H1 (cell line): ENCODE measurements around the gene CNTN5. TPM values are rescaled to one million over a fixed set of nuclear protein-coding genes. Genes with fewer than 3 reads are reported as not detected.

ENCODE experiments used
- CTCF ChIA-PET: fragments of 300-600 bp; sonication (Branson Sonifier 250); formaldehyde crosslinking; loops from one replicate; lab custom pipeline; 2021; ENCODE audit not compliant: partially characterized antibody; lab: Charles Lee
- POLR2A ChIA-PET: fragments of 300-600 bp; sonication (Branson Sonifier 250); formaldehyde crosslinking; loops from one replicate; lab custom pipeline; 2021; ENCODE audit warnings: inconsistent platforms; ENCODE audit not compliant: partially characterized antibody; lab: Charles Lee
- DNase-seq, 2 experiments: peaks; one replicate each; pipeline versions ENCODE4 v3.0.0 to v3.0.0-alpha.2; 2010 to 2022; ENCODE audit warnings: low spot score in 2 of 2, low read depth in 1 of 2, mixed read lengths in 1 of 2
- FAIRE-seq: peaks from 2 replicates; lab custom pipeline; 2011; peaks lifted over from hg19 to GRCh38; lab: Jason Lieb, UNC
- H2AFZ ChIP-seq: 2 replicates; pipeline ENCODE4 v1.8.1; 2012; ENCODE audit warnings: low read length, inconsistent platforms
- H2AK5ac ChIP-seq: 2 replicates; pipeline ENCODE4 v1.6.1; 2013; ENCODE audit warnings: low read depth, low read length
- H2BK120ac ChIP-seq: replicated peaks from 2 replicates; pipeline ENCODE3; 2013; ENCODE audit warnings: low read depth, low read length, inconsistent platforms
- H2BK12ac ChIP-seq: 2 replicates; pipeline ENCODE4 v1.6.1; 2013; ENCODE audit warnings: low read depth, low read length
- H2BK15ac ChIP-seq: 2 replicates; pipeline ENCODE4 v1.6.1; 2013; ENCODE audit warnings: low read length
- H2BK20ac ChIP-seq: 2 replicates; pipeline ENCODE4 v1.6.1; 2013; ENCODE audit warnings: low read length
- H2BK5ac ChIP-seq: 2 replicates; pipeline ENCODE4 v1.6.1; 2013; ENCODE audit warnings: low read depth, low read length
- H3K14ac ChIP-seq: 2 replicates; pipeline ENCODE4 v1.6.1; 2013; ENCODE audit warnings: inconsistent platforms; ENCODE audit not compliant: insufficient read length
- H3K18ac ChIP-seq: 2 replicates; pipeline ENCODE4 v1.6.1; 2013; ENCODE audit warnings: low read length; ENCODE audit errors: extremely low read depth
- H3K23ac ChIP-seq: 2 replicates; pipeline ENCODE4 v1.6.1; 2013; ENCODE audit warnings: inconsistent platforms; ENCODE audit not compliant: insufficient read length
- H3K23me2 ChIP-seq: 2 replicates; pipeline ENCODE4 v1.6.1; 2013; ENCODE audit warnings: low read depth, low read length
- H3K27ac ChIP-seq: 2 replicates; pipeline ENCODE4 v1.6.1; 2011; ENCODE audit warnings: low read depth, low read length, inconsistent platforms
- H3K27me3 ChIP-seq, 4 experiments: replicated peaks in 1 of 4; 1 replicate in 1 of 4; 2 replicates in 3 of 4; pipeline versions ENCODE4 v1.6.1 to v1.8.1; 2011 to 2013; ENCODE audit warnings: low read length in 3 of 4, mild to moderate bottlenecking in 3 of 4, inconsistent platforms in 2 of 4, mixed read lengths in 2 of 4, moderate library complexity in 1 of 4; ENCODE audit not compliant: control insufficient read depth in 3 of 4, insufficient read depth in 3 of 4; ENCODE audit errors: extremely low read depth in 1 of 4
- H3K36me3 ChIP-seq, 4 experiments: 2 replicates each; pipeline versions ENCODE4 v1.6.1 to v1.8.1; 2011 to 2013; ENCODE audit warnings: mild to moderate bottlenecking in 4 of 4, low read length in 3 of 4, moderate library complexity in 2 of 4, control low read depth in 1 of 4, inconsistent platforms in 1 of 4; ENCODE audit not compliant: insufficient read depth in 4 of 4, control insufficient read depth in 2 of 4
- H3K4ac ChIP-seq: replicated peaks from 2 replicates; pipeline ENCODE3; 2013; ENCODE audit warnings: low read length, low read depth, mixed read lengths, inconsistent platforms; ENCODE audit not compliant: insufficient read length
- H3K4me1 ChIP-seq, 4 experiments: replicated peaks in 1 of 4; 1 replicate in 1 of 4; 2 replicates in 3 of 4; pipeline versions ENCODE4 v1.6.1 to v1.8.1; 2011 to 2013; ENCODE audit warnings: low read length in 3 of 4, inconsistent platforms in 2 of 4, mixed read lengths in 1 of 4; ENCODE audit not compliant: insufficient read depth in 4 of 4, control insufficient read depth in 3 of 4
- H3K4me2 ChIP-seq, 2 experiments: 2 replicates each; pipeline versions ENCODE4 v1.6.1 to v1.8.1; 2011 to 2013; ENCODE audit warnings: low read depth in 2 of 2, low read length in 2 of 2, control low read depth in 1 of 2, inconsistent platforms in 1 of 2, mild to moderate bottlenecking in 1 of 2; ENCODE audit not compliant: insufficient read depth in 1 of 2
- H3K4me3 ChIP-seq, 4 experiments: fragments of 200-600, 300-600 bp in 1 of 4; sonication (generic), shearing (Covaris generic), sonication (Bioruptor Twin) in 1 of 4; 2 replicates each; pipeline versions ENCODE4 v1.5.1 to v1.8.1; 2011 to 2016; ENCODE audit warnings: low read length in 4 of 4, low read depth in 3 of 4, control low read depth in 2 of 4, inconsistent platforms in 2 of 4, mild to moderate bottlenecking in 2 of 4, mixed read lengths in 1 of 4, moderate library complexity in 1 of 4; ENCODE audit not compliant: insufficient read depth in 2 of 4; ENCODE audit errors: extremely low read depth in 1 of 4
- H3K56ac ChIP-seq: replicated peaks from 2 replicates; pipeline ENCODE3; 2013; ENCODE audit warnings: low read depth, mild to moderate bottlenecking, mixed read lengths, low read length, inconsistent platforms; ENCODE audit not compliant: insufficient read length
- H3K79me1 ChIP-seq: 2 replicates; pipeline ENCODE4 v1.6.1; 2013; ENCODE audit warnings: low read depth, low read length, control low read depth
- H3K79me2 ChIP-seq, 2 experiments: 2 replicates each; pipeline versions ENCODE4 v1.6.1 to v1.8.1; 2012 to 2013; ENCODE audit warnings: low read length in 2 of 2, mild to moderate bottlenecking in 2 of 2, inconsistent platforms in 1 of 2; ENCODE audit not compliant: insufficient read depth in 2 of 2, control insufficient read depth in 1 of 2
- H3K9ac ChIP-seq, 4 experiments: replicated peaks in 1 of 4; 1 replicate in 1 of 4; 2 replicates in 3 of 4; pipeline versions ENCODE4 v1.6.1 to v1.8.1; 2011 to 2013; ENCODE audit warnings: low read depth in 3 of 4, low read length in 3 of 4, control low read depth in 2 of 4, mild to moderate bottlenecking in 2 of 4, moderate library complexity in 2 of 4, inconsistent platforms in 1 of 4; ENCODE audit errors: extremely low read depth in 1 of 4
- H3K9me3 ChIP-seq, 2 experiments: 2 replicates each; pipeline versions ENCODE4 v1.6.1 to v1.8.1; 2012 to 2013; ENCODE audit warnings: mild to moderate bottlenecking in 2 of 2, moderate library complexity in 2 of 2, control low read depth in 1 of 2, inconsistent platforms in 1 of 2, low read depth in 1 of 2, low read length in 1 of 2, mixed read lengths in 1 of 2; ENCODE audit not compliant: insufficient read depth in 2 of 2
- H4K20me1 ChIP-seq, 2 experiments: replicated peaks in 1 of 2; 2 replicates each; pipeline versions ENCODE3 to v1.8.1; 2011 to 2013; ENCODE audit warnings: inconsistent platforms in 2 of 2, low read length in 2 of 2, mild to moderate bottlenecking in 1 of 2; ENCODE audit not compliant: insufficient read depth in 2 of 2, control insufficient read depth in 1 of 2
- H4K5ac ChIP-seq: 2 replicates; pipeline ENCODE4 v1.6.1; 2013; ENCODE audit warnings: low read length, low read depth, mixed read lengths, inconsistent platforms; ENCODE audit not compliant: insufficient read length
- H4K8ac ChIP-seq: 2 replicates; pipeline ENCODE4 v1.8.0; 2013; ENCODE audit warnings: mild to moderate bottlenecking, moderate library complexity, low read length, inconsistent platforms; ENCODE audit not compliant: insufficient read depth; ENCODE audit errors: extremely low read depth
- H4K91ac ChIP-seq: replicated peaks from 2 replicates; pipeline ENCODE3; 2013; ENCODE audit warnings: low read length, mixed read lengths, inconsistent platforms; ENCODE audit not compliant: insufficient read length
- ASH2L ChIP-seq: fragments of 200-600, 300-600 bp; sonication (generic); IDR thresholded peaks from one replicate; pipeline ENCODE4 v1.7.1; 2017; ENCODE audit warnings: low read length
- BCL11A ChIP-seq, 2 experiments: IDR thresholded peaks; one replicate each; pipeline ENCODE4 v1.6.1; 2011; ENCODE audit warnings: low read depth in 2 of 2, low read length in 2 of 2, mild to moderate bottlenecking in 2 of 2
- BRCA1 ChIP-seq: IDR thresholded peaks from 2 replicates; pipeline ENCODE4 v1.6.1; 2012; ENCODE audit warnings: low read depth, low read length, improper control_type of control experiment
- NANOG ChIP-seq: IDR thresholded peaks from 2 replicates; pipeline ENCODE4 v1.6.1; 2011; ENCODE audit warnings: low read length, low read depth, mild to moderate bottlenecking, inconsistent platforms; ENCODE audit not compliant: insufficient read depth, poor library complexity, severe bottlenecking
- NRF1 ChIP-seq: IDR thresholded peaks from 2 replicates; pipeline ENCODE4 v1.6.1; 2011; ENCODE audit warnings: mild to moderate bottlenecking, low read depth, low read length, improper control_type of control experiment
- RAD21 ChIP-seq, 2 experiments: IDR thresholded peaks in 1 of 2; conservative IDR thresholded peaks in 1 of 2; 2 replicates each; pipeline ENCODE4 v1.6.1; 2011; ENCODE audit warnings: low read depth in 2 of 2, low read length in 2 of 2, improper control_type of control experiment in 1 of 2, inconsistent platforms in 1 of 2, mild to moderate bottlenecking in 1 of 2, moderate library complexity in 1 of 2
- SAP30 ChIP-seq: fragments of 300-600 bp; sonication (generic); IDR thresholded peaks from 2 replicates; pipeline ENCODE4 v1.7.1; 2012; ENCODE audit warnings: low read length, moderate library complexity, mild to moderate bottlenecking, inconsistent platforms; ENCODE audit not compliant: insufficient read depth, insufficient replicate concordance
- TCF12 ChIP-seq: IDR thresholded peaks from 2 replicates; pipeline ENCODE4 v1.6.1; 2011; ENCODE audit warnings: low read depth, mild to moderate bottlenecking, low read length
- WGBS, 2 experiments: shearing (Covaris generic) in 1 of 2; methylation state at CpG; one replicate each; pipeline versions ENCODE4 v1.1.6 to v1.1.7; 2013 to 2015; ENCODE audit warnings: low lambda C conversion rate in 2 of 2, mixed read lengths in 2 of 2, inconsistent platforms in 1 of 2, low coverage in 1 of 2, missing lambda C conversion rate in 1 of 2; ENCODE audit not compliant: insufficient replicate concordance in 2 of 2, insufficient coverage in 1 of 2, insufficient read length in 1 of 2; ENCODE audit errors: extremely low coverage in 1 of 2, missing lambda C conversion rate in 1 of 2; 5-methylcytosine and 5-hydroxymethylcytosine counted together
- polyA plus RNA-seq, 7 experiments: library from polyadenylated mRNA; depleted of rRNA in 3 of 7; stranded (reverse) in 5 of 7; unstranded in 2 of 7; fragments of >200 nt in 5 of 7; fragments of 200-250 nt in 2 of 7; gene quantifications; 1 replicate in 5 of 7; 2 replicates in 1 of 7; 4 replicates in 1 of 7; pipeline versions ENCODE4 v1.2.1 to v1.2.3, GENCODE V29; 2011 to 2013; ENCODE audit warnings: missing spikeins in 2 of 7, mixed read lengths in 2 of 7
- total RNA-seq: library from RNA; stranded (reverse); fragmentation: NEBNext Ultra II Directional; extraction: Animal tissue kit (Norgen Biotek cat#: 25700); gene quantifications from 2 replicates; pipeline ENCODE4 v1.2.1, GENCODE V29; 2021
- TF ChIP-seq, protein P1 (sequence below): IDR thresholded peaks from 2 replicates; pipeline ENCODE4 v1.6.1; 2011; ENCODE audit warnings: low read length, improper control_type of control experiment

The CNTN5 gene
- total and polyA plus RNA-seq, 2 of the 8 experiments (the other 6 are each of a cell fraction or from before 2014, with no cell fraction given) = not detected

DNA sequence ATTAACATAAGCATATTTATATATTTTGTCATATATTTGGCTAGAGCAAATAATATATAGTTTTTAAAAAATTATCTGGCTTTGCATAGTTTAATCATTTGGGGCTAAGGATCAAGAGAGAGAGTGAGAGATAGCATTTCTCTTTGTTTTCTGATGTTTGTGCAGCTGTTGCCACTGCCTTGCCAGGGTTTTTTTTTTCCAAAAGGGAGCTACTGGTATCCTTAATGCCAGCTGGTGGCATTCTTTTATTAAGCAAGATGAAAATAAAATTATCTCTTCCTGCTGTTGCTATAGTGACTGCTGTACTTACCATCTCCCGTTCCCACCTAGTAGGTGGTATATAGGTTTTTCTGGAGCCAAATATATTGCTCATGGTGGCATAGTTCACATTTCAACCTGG, 873.1 kb downstream of the CNTN5 start:
- no peak overlapping the region for H3K14ac ChIP-seq
- ChIA-PET POLR2A (no interaction called here), CTCF (interaction anchor here (0.6 kb wide), 1 partner anchor 631 kb away, joined by 3 read pairs; no protein-coding TSS in a partner anchor)
- H2BK120ac ChIP-seq = no peak overlapping the region
- no peak overlapping the region for H4K8ac ChIP-seq
- no peak overlapping the region for H3K9ac ChIP-seq
- H3K27ac ChIP-seq = no peak overlapping the region
- H3K23me2 ChIP-seq = no peaks in the 10 kb centered on the region
- no peaks in the 10 kb centered on the region for H3K27me3 ChIP-seq
- H3K36me3 ChIP-seq = no peaks in the 10 kb centered on the region
- no peaks in the 10 kb centered on the region for H3K79me2 ChIP-seq
- no peak overlapping the region for H3K4ac ChIP-seq
- H3K79me1 ChIP-seq = no peaks in the 10 kb centered on the region
- FAIRE-seq (no peak), DNase-seq (no peak)
- H2BK12ac ChIP-seq = no peak overlapping the region
- WGBS, 2 experiments = 92% methylated on average over 1 of the region's 1 CpG; no CpG with 5 or more reads in 1 of the 2 experiments
- H3K9me3 ChIP-seq = no peaks in the 10 kb centered on the region
- H2AFZ ChIP-seq = no peak overlapping the region
- H2BK5ac ChIP-seq = no peak overlapping the region
- H3K56ac ChIP-seq = no peak overlapping the region
- no peaks in the 10 kb centered on the region for H4K20me1 ChIP-seq
- no peak overlapping the region for H4K5ac ChIP-seq
- no peaks in the 10 kb centered on the region for H3K4me1 ChIP-seq
- H3K4me3 ChIP-seq = no peak overlapping the region
- H2AK5ac ChIP-seq = no peak overlapping the region
- no peak overlapping the region for H3K23ac ChIP-seq
- H3K4me2 ChIP-seq = no peak overlapping the region
- H2BK15ac ChIP-seq = no peak overlapping the region
- TF ChIP-seq NRF1 = no peak
- TF ChIP-seq, protein P1, sequence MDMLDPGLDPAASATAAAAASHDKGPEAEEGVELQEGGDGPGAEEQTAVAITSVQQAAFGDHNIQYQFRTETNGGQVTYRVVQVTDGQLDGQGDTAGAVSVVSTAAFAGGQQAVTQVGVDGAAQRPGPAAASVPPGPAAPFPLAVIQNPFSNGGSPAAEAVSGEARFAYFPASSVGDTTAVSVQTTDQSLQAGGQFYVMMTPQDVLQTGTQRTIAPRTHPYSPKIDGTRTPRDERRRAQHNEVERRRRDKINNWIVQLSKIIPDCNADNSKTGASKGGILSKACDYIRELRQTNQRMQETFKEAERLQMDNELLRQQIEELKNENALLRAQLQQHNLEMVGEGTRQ = no peak
- no peak for TF ChIP-seq BRCA1
- no peak for TF ChIP-seq BCL11A (IDR thresholded peaks at IDR 0.05; ENCODE audit: low read depth in 2 of 2, low read length in 2 of 2)
- no peak for TF ChIP-seq RAD21 (IDR thresholded peaks at IDR 0.05 in 1 of 2, conservative IDR thresholded peaks at IDR 0.05 in 1 of 2; ENCODE audit: low read depth in 2 of 2, low read length in 2 of 2)
- no peak for TF ChIP-seq NANOG
- TF ChIP-seq TCF12 = no peak
- TF ChIP-seq SAP30 = no peak
- TF ChIP-seq ASH2L = no peak
- no peak overlapping the region for H2BK20ac ChIP-seq
- no peak overlapping the region for H3K18ac ChIP-seq
- H4K91ac ChIP-seq = no peak overlapping the region
